GM12878 (cell line): ENCODE results near the gene SLC17A7. TPM values are rescaled to one million over a fixed set of nuclear protein-coding genes. Genes with fewer than 3 reads are reported as not detected.

Experiments used
- ATAC-seq: fragments of 200-7000 bp; cut with Tn5 transposase; 3 replicates; pipeline ENCODE4 v1.9.1; 2020; ENCODE audit warnings: mild to moderate bottlenecking, moderate library complexity
- BruUV-seq: library from RNA; stranded (reverse); fragments of 400-500 nt; replicated peaks from 2 replicates; lab custom pipeline; 2021; lab: Mats Ljungman, UMichigan
- CTCF ChIA-PET: fragments of 300-600 bp; sonication (Branson Sonifier 250); formaldehyde crosslinking; extraction: SDS; loops from one replicate; lab custom pipeline; 2021; ENCODE audit warnings: inconsistent platforms; lab: Yijun Ruan, JAX
- POLR2A ChIA-PET: fragments of 350-600 bp; formaldehyde crosslinking; extraction: SDS; loops from one replicate; lab custom pipeline; 2021; ENCODE audit warnings: inconsistent platforms; lab: Charles Lee
- RAD21 ChIA-PET: fragments of 300-600 bp; sonication (Branson Sonifier 250); formaldehyde crosslinking; loops from one replicate; lab custom pipeline; 2023; ENCODE audit warnings: antibody characterized with exemption; ENCODE audit not compliant: unreplicated experiment; lab: Charles Lee
- SMC1A ChIA-PET: fragments of 300-600 bp; sonication (Branson Sonifier 250); formaldehyde crosslinking; loops from one replicate; lab custom pipeline; 2023; ENCODE audit not compliant: unreplicated experiment, uncharacterized antibody; lab: Charles Lee
- DNase-seq: peaks from one replicate; pipeline ENCODE4 v3.0.0-alpha.2; 2011; ENCODE audit warnings: low read depth, low spot score
- FAIRE-seq: peaks from 3 replicates; lab custom pipeline; 2011; peaks lifted over from hg19 to GRCh38; lab: Jason Lieb, UNC
- H2AFZ ChIP-seq: 2 replicates; pipeline ENCODE4 v1.6.0; 2011; ENCODE audit warnings: low read depth, low read length, control low read depth; ENCODE audit not compliant: control insufficient read depth
- H3K27ac ChIP-seq: 2 replicates; pipeline ENCODE4 v1.5.1; 2011; ENCODE audit warnings: control low read depth; ENCODE audit not compliant: control insufficient read depth, insufficient read depth
- H3K27me3 ChIP-seq, 2 experiments: replicated peaks in 1 of 2; 2 replicates each; pipeline versions ENCODE4 v1.6.0 to v1.6.1; 2011; ENCODE audit warnings: low read length in 1 of 2; ENCODE audit not compliant: control insufficient read depth in 2 of 2, insufficient read depth in 2 of 2
- H3K36me3 ChIP-seq, 2 experiments: 2 replicates each; pipeline ENCODE4 v1.5.1; 2011; ENCODE audit warnings: low read length in 1 of 2; ENCODE audit not compliant: control insufficient read depth in 2 of 2, insufficient read depth in 2 of 2
- H3K4me1 ChIP-seq: 2 replicates; pipeline ENCODE4 v1.6.1; 2011; ENCODE audit warnings: mild to moderate bottlenecking, low read length, moderate library complexity, mixed read lengths; ENCODE audit not compliant: control insufficient read depth, insufficient read depth
- H3K4me2 ChIP-seq: 2 replicates; pipeline ENCODE4 v1.6.0; 2011; ENCODE audit warnings: control low read depth; ENCODE audit not compliant: control insufficient read depth, insufficient read depth
- H3K4me3 ChIP-seq: fragments of 200-600 bp; sonication (generic); 2 replicates; pipeline ENCODE4 v1.5.1; 2016
- H3K79me2 ChIP-seq: 2 replicates; pipeline ENCODE4 v1.6.0; 2011; ENCODE audit warnings: low read length; ENCODE audit not compliant: control insufficient read depth, insufficient read depth
- H3K9ac ChIP-seq: 2 replicates; pipeline ENCODE4 v1.8.0; 2011; ENCODE audit warnings: low read length, control low read depth, mixed read lengths; ENCODE audit not compliant: control insufficient read depth, insufficient read depth
- H3K9me3 ChIP-seq: replicated peaks from 3 replicates; pipeline ENCODE4 v1.5.1; 2011; ENCODE audit warnings: mild to moderate bottlenecking, low read length; ENCODE audit not compliant: control insufficient read depth, insufficient read depth
- H4K20me1 ChIP-seq: 2 replicates; pipeline ENCODE4 v1.6.0; 2011; ENCODE audit not compliant: control insufficient read depth, insufficient read depth
- BCL11A ChIP-seq: IDR thresholded peaks from 2 replicates; pipeline ENCODE4 v1.6.1; 2011; ENCODE audit warnings: low read depth, low read length
- CHD4 ChIP-seq: fragments of 200-600 bp; sonication (generic); IDR thresholded peaks from 2 replicates; pipeline ENCODE4 v1.6.1; 2016; ENCODE audit warnings: mild to moderate bottlenecking
- EZH2 ChIP-seq: IDR thresholded peaks from 2 replicates; pipeline ENCODE4 v1.6.1; 2012; ENCODE audit warnings: low read depth, mild to moderate bottlenecking, control low read depth, inconsistent platforms, low read length, borderline replicate concordance; ENCODE audit not compliant: control insufficient read depth
- KDM1A ChIP-seq: fragments of 200-600 bp; sonication (generic); IDR thresholded peaks from 2 replicates; pipeline ENCODE4 v1.6.1; 2016; ENCODE audit warnings: borderline replicate concordance
- YY1 ChIP-seq: IDR thresholded peaks from 2 replicates; pipeline ENCODE4 v1.6.1; 2011; ENCODE audit warnings: low read depth, mild to moderate bottlenecking, low read length
- WGBS: methylation state at CpG from one replicate; pipeline ENCODE4 v1.1.6; 2016; ENCODE audit warnings: low lambda C conversion rate; ENCODE audit not compliant: insufficient replicate concordance, insufficient coverage; ENCODE audit errors: missing lambda C conversion rate; 5-methylcytosine and 5-hydroxymethylcytosine counted together
- in situ Hi-C: fragments of 300-500 bp; cut with MboI; formaldehyde crosslinking; loops from 9 replicates; pipeline ENCODE4 v1.14.3; 2018; ENCODE audit warnings: mixed read lengths
- intact Hi-C: fragments of 100-400 bp; cut with micrococcal nuclease; formaldehyde crosslinking; loops from one replicate; pipeline ENCODE4 v1.14.2; 2022; ENCODE audit not compliant: unreplicated experiment
- polyA plus RNA-seq, 11 experiments: library from polyadenylated mRNA; depleted of rRNA in 4 of 11; unstranded in 6 of 11; stranded (reverse) in 5 of 11; fragments of >200 nt; fragmentation: Nextera tagmentation in 4 of 11; fragmentation: Illumina TruSeq in 1 of 11; extraction: Ambion mirVana in 4 of 11; extraction: Trizol in 1 of 11; gene quantifications; 1 replicate in 1 of 11; 2 replicates in 10 of 11; pipeline versions ENCODE4 v1.2.1 to v1.2.3, GENCODE V29; 2011 to 2016; ENCODE audit warnings: inconsistent platforms in 2 of 11, missing spikeins in 2 of 11, low read depth in 1 of 11
- total RNA-seq, 4 experiments: library from RNA; depleted of rRNA in 3 of 4; stranded (reverse); fragments of >200 nt in 3 of 4; fragmentation: Illumina TruSeq in 1 of 4; extraction: Trizol in 1 of 4; gene quantifications; 2 replicates each; pipeline versions ENCODE4 v1.2.1 to v1.2.3, GENCODE V29; 2013 to 2021
- TF ChIP-seq, protein P1 (sequence below): IDR thresholded peaks from 2 replicates; pipeline ENCODE4 v1.6.1; 2012; ENCODE audit warnings: mild to moderate bottlenecking, low read depth, low read length
- TF ChIP-seq, protein P2 (sequence below): IDR thresholded peaks from 2 replicates; pipeline ENCODE4 v1.6.1; 2011; ENCODE audit warnings: low read depth, low read length, improper control_type of control experiment, borderline replicate concordance

The SLC17A7 gene
- total and polyA plus RNA-seq, 10 of the 15 experiments (the other 5 are each of a cell fraction or from before 2014, with no cell fraction given), result 0.03 to 0.24 (median 0.06) TPM; not detected in 6

DNA sequence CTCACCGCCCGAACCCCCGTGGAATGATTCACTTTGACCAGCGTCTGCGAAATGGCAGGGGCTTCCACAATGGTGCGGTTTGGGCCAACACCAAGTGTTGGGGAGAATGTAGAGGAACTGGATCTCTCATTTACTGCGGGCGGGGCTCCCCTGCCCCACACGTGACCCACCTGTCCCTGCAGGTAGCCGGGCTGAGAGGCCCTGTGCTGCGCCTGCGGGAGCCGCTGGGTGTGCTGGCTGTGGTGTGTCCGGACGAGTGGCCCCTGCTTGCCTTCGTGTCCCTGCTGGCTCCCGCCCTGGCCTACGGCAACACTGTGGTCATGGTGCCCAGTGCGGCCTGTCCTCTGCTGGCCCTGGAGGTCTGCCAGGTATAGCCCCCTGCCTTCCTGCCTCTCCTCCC, 26.9 kb upstream of the SLC17A7 start:
- no peak overlapping the region for H3K27ac ChIP-seq
- FAIRE-seq, result no peak
- H3K79me2 ChIP-seq, result no peaks in the 10 kb centered on the region
- H4K20me1 ChIP-seq, result no peaks in the 10 kb centered on the region
- H2AFZ ChIP-seq, result no peak overlapping the region
- POLR2A ChIA-PET, result interaction anchor here (6.2 kb wide), 1 partner anchor 15 kb away, joined by 81 read pairs; the partner anchor contains the start of genes ALDH16A1 and PIH1D1
- H3K9me3 ChIP-seq, result no peaks in the 10 kb centered on the region
- peaks cover 2% of the 10 kb centered on the region in 2 experiments; a peak in 2 of 4 replicates for H3K36me3 ChIP-seq
- CTCF ChIA-PET, result interaction anchor here (3.6 to 3.7 kb wide), 2 partner anchors 10 to 23 kb away, joined by 29 to 31 read pairs; no protein-coding TSS in a partner anchor
- in situ Hi-C loops (no loop called here), intact Hi-C loops (no loop called here)
- TF ChIP-seq EZH2, result no peak
- TF ChIP-seq, protein P1, sequence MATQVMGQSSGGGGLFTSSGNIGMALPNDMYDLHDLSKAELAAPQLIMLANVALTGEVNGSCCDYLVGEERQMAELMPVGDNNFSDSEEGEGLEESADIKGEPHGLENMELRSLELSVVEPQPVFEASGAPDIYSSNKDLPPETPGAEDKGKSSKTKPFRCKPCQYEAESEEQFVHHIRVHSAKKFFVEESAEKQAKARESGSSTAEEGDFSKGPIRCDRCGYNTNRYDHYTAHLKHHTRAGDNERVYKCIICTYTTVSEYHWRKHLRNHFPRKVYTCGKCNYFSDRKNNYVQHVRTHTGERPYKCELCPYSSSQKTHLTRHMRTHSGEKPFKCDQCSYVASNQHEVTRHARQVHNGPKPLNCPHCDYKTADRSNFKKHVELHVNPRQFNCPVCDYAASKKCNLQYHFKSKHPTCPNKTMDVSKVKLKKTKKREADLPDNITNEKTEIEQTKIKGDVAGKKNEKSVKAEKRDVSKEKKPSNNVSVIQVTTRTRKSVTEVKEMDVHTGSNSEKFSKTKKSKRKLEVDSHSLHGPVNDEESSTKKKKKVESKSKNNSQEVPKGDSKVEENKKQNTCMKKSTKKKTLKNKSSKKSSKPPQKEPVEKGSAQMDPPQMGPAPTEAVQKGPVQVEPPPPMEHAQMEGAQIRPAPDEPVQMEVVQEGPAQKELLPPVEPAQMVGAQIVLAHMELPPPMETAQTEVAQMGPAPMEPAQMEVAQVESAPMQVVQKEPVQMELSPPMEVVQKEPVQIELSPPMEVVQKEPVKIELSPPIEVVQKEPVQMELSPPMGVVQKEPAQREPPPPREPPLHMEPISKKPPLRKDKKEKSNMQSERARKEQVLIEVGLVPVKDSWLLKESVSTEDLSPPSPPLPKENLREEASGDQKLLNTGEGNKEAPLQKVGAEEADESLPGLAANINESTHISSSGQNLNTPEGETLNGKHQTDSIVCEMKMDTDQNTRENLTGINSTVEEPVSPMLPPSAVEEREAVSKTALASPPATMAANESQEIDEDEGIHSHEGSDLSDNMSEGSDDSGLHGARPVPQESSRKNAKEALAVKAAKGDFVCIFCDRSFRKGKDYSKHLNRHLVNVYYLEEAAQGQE, result no peak
- TF ChIP-seq YY1, result no peak
- TF ChIP-seq KDM1A, result no peak
- no peak for TF ChIP-seq BCL11A
- no peak for TF ChIP-seq CHD4
- TF ChIP-seq, protein P2, sequence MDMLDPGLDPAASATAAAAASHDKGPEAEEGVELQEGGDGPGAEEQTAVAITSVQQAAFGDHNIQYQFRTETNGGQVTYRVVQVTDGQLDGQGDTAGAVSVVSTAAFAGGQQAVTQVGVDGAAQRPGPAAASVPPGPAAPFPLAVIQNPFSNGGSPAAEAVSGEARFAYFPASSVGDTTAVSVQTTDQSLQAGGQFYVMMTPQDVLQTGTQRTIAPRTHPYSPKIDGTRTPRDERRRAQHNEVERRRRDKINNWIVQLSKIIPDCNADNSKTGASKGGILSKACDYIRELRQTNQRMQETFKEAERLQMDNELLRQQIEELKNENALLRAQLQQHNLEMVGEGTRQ, result no peak
- peaks cover 31% of the 10 kb centered on the region for H3K4me1 ChIP-seq
- H3K27me3 ChIP-seq, result no peaks in the 10 kb centered on the region
- H3K9ac ChIP-seq, result no peak overlapping the region
- no peak for DNase-seq
- WGBS, result 73% methylated on average over 18 of the region's 19 CpGs
- H3K4me3 ChIP-seq, result no peak overlapping the region
- SMC1A ChIA-PET, result interaction anchor here (3.2 kb wide), 1 partner anchor 13 kb away, joined by 53 read pairs; the partner anchor contains the start of genes ALDH16A1 and PIH1D1
- ATAC-seq, result no peak
- RAD21 ChIA-PET, result interaction anchor here (3.2 to 6.0 kb wide), 2 partner anchors 14 to 77 kb away, joined by 23 to 90 read pairs; partner anchors contain the start of genes ALDH16A1 and PIH1D1
- no peak overlapping the region for H3K4me2 ChIP-seq
- BruUV-seq, result no TSS peak
